ENCODE measurements around the gene MTMR3. TPM values are rescaled to one million over a fixed set of nuclear protein-coding genes. Genes with fewer than 3 reads are reported as not detected.

The MTMR3 gene
- total and polyA plus RNA-seq, 2 donors (not counting 1 experiment from before 2014, with no cell fraction given): 31.7 to 67.8 TPM

GRCh38 chr22:29892315-29893156 lies 9.6 kb downstream of the MTMR3 start:
- peaks cover 98% of the 10 kb centered on the region for H3K79me2 ChIP-seq (ENCODE audit: control insufficient read depth, insufficient read depth, low read length)
- no peaks in the 10 kb centered on the region for H3K4me1 ChIP-seq (ENCODE audit: control insufficient read depth in 2 of 2, insufficient read depth in 2 of 2, low read length in 2 of 2)
- H3K9me3 ChIP-seq (ENCODE audit: control extremely low read depth in 1 of 3, control insufficient read depth in 2 of 3, insufficient read depth in 1 of 3, low read length in 2 of 3): no peaks in the 10 kb centered on the region
- Mint-ChIP-seq H3K27ac (no peak overlapping the region), H3K27me3 (no peaks in the 10 kb centered on the region), H3K9me3 (ENCODE audit: insufficient read depth) (no peaks in the 10 kb centered on the region), H3K4me1 (peaks cover 34% of the 10 kb centered on the region), H3K4me3 (no peak overlapping the region)
- H3K9ac ChIP-seq (ENCODE audit: low read length): no peak overlapping the region
- no peak for TF ChIP-seq CTCF (IDR thresholded peaks at IDR 0.05)
- no peak for TF ChIP-seq EZH2 (IDR thresholded peaks at IDR 0.05; ENCODE audit: borderline replicate concordance, insufficient read depth, low read depth, low read length, poor library complexity, severe bottlenecking)
- ChIA-PET POLR2A (no interaction called here), CTCF (no interaction called here)
- ATAC-seq (ENCODE audit: low read depth): no peak
- H3K27me3 ChIP-seq (replicated peaks in 1 of 4; ENCODE audit: control extremely low read depth in 1 of 4, control insufficient read depth in 3 of 4, insufficient read depth in 4 of 4, low read length in 3 of 4): no peaks in the 10 kb centered on the region
- H2AFZ ChIP-seq (ENCODE audit: insufficient read depth, low read depth, low read length, poor library complexity, severe bottlenecking): no peak overlapping the region
- H3K4me3 ChIP-seq (ENCODE audit: control extremely low read depth in 1 of 5, extremely low read depth in 1 of 5, insufficient read depth in 1 of 5, low read depth in 2 of 5, low read length in 4 of 5): no peak overlapping the region
- DNase-seq: no peak
- WGBS (ENCODE audit: insufficient coverage): no CpG with 5 or more reads among the region's 1 CpG
- no peak overlapping the region for H3K4me2 ChIP-seq (replicated peaks; ENCODE audit: low read depth, low read length, poor library complexity, severe bottlenecking)
- no peaks in the 10 kb centered on the region for H3K36me3 ChIP-seq (replicated peaks in 1 of 2; ENCODE audit: control extremely low read depth in 1 of 2, control insufficient read depth in 1 of 2, extremely low read depth in 1 of 2, insufficient read depth in 2 of 2, low read length in 1 of 2)
- H3K27ac ChIP-seq (ENCODE audit: low read length in 2 of 2): no peak overlapping the region
- peaks cover 80% of the 10 kb centered on the region for H4K20me1 ChIP-seq (ENCODE audit: control insufficient read depth, insufficient read depth, low read length, poor library complexity, severe bottlenecking)
- intact Hi-C loops (cut with micrococcal nuclease): no loop called here

- Mint-ChIP-seq H3K4me3 (no peak overlapping the region), H3K4me1 (peaks cover 32% of the 10 kb centered on the region)
- no peaks in the 10 kb centered on the region for H3K27me3 ChIP-seq (replicated peaks in 1 of 4; ENCODE audit: control extremely low read depth in 1 of 4, control insufficient read depth in 3 of 4, insufficient read depth in 4 of 4, low read length in 3 of 4)
Measured at GRCh38 chr22:29901354-29901753, 18.4 kb downstream of the MTMR3 start.

More at GRCh38 chr22:29901354-29901753, 18.4 kb downstream of the MTMR3 start:
- peaks cover 0 to 5% of the 10 kb centered on the region in 2 donors for H3K4me1 ChIP-seq (ENCODE audit: control insufficient read depth in 2 of 2, insufficient read depth in 2 of 2, low read length in 2 of 2)
- H3K27ac Mint-ChIP-seq: no peak overlapping the region
- ChIA-PET POLR2A (no interaction called here), CTCF (no interaction called here)
- no peak for ATAC-seq (ENCODE audit: low read depth)
- no peaks in the 10 kb centered on the region for H3K9me3 Mint-ChIP-seq (ENCODE audit: insufficient read depth)
- no peaks in the 10 kb centered on the region for H3K9me3 ChIP-seq (ENCODE audit: control extremely low read depth in 1 of 3, control insufficient read depth in 2 of 3, insufficient read depth in 1 of 3, low read length in 2 of 3)
- no peak overlapping the region for H2AFZ ChIP-seq (ENCODE audit: insufficient read depth, low read depth, low read length, poor library complexity, severe bottlenecking)
- no peaks in the 10 kb centered on the region for H3K36me3 ChIP-seq (replicated peaks in 1 of 2; ENCODE audit: control extremely low read depth in 1 of 2, control insufficient read depth in 1 of 2, extremely low read depth in 1 of 2, insufficient read depth in 2 of 2, low read length in 1 of 2)
- intact Hi-C loops (cut with micrococcal nuclease): no loop called here
- no peak overlapping the region for H3K27ac ChIP-seq (ENCODE audit: low read length in 2 of 2)
- WGBS (ENCODE audit: insufficient coverage): no CpG with 5 or more reads among the region's 1 CpG
- peaks cover 80% of the 10 kb centered on the region for H4K20me1 ChIP-seq (ENCODE audit: control insufficient read depth, insufficient read depth, low read length, poor library complexity, severe bottlenecking)
- TF ChIP-seq CTCF (IDR thresholded peaks at IDR 0.05) (no peak), EZH2 (IDR thresholded peaks at IDR 0.05; ENCODE audit: borderline replicate concordance, insufficient read depth, low read depth, low read length, poor library complexity, severe bottlenecking) (no peak)
- no peak overlapping the region for H3K4me3 ChIP-seq (ENCODE audit: control extremely low read depth in 1 of 5, extremely low read depth in 1 of 5, insufficient read depth in 1 of 5, low read depth in 2 of 5, low read length in 4 of 5)
- H3K9ac ChIP-seq (ENCODE audit: low read length): no peak overlapping the region
- H3K27me3 Mint-ChIP-seq: no peaks in the 10 kb centered on the region
- no peak for DNase-seq
- H3K4me2 ChIP-seq (replicated peaks; ENCODE audit: low read depth, low read length, poor library complexity, severe bottlenecking): no peak overlapping the region
- peaks cover 97% of the 10 kb centered on the region for H3K79me2 ChIP-seq (ENCODE audit: control insufficient read depth, insufficient read depth, low read length)
